Astrocyte of the spinal cord (primary cell): ENCODE measurements around the gene NTMT1.
"Not testable (repeated sequence)": the region's sequence is repeated elsewhere in the genome, so short reads cannot be mapped to it uniquely, and the experiment has no call there.

Source experiments
- DNase-seq: peaks from one replicate; pipeline ENCODE4 v3.0.0; 2011; ENCODE audit warnings: low read depth, low spot score
- H3K4me3 ChIP-seq: 2 replicates; pipeline ENCODE4 v1.5.1; 2011; ENCODE audit warnings: low read depth, mild to moderate bottlenecking, low read length, moderate library complexity
- CTCF ChIP-seq: IDR thresholded peaks from 2 replicates; pipeline ENCODE4 v1.5.1; 2012; ENCODE audit warnings: low read depth, mild to moderate bottlenecking, low read length, inconsistent platforms
- in situ Hi-C: cut with HindIII; loops from 2 replicates; pipeline ENCODE4 v1.10.0; 2017; ENCODE audit warnings: low sequenced_read_pairs

The NTMT1 gene

GRCh38 chr9:129632460-129632859 lies 6.5 kb downstream of the NTMT1 start:
- DNase-seq: no peak
- TF ChIP-seq CTCF: no peak
- in situ Hi-C loops: no loop called here
- no peak overlapping the region for H3K4me3 ChIP-seq

- in situ Hi-C loops: no loop called here
Observed at GRCh38 chr9:129633207-129633606, 7.2 kb downstream of the NTMT1 start.

DNA sequence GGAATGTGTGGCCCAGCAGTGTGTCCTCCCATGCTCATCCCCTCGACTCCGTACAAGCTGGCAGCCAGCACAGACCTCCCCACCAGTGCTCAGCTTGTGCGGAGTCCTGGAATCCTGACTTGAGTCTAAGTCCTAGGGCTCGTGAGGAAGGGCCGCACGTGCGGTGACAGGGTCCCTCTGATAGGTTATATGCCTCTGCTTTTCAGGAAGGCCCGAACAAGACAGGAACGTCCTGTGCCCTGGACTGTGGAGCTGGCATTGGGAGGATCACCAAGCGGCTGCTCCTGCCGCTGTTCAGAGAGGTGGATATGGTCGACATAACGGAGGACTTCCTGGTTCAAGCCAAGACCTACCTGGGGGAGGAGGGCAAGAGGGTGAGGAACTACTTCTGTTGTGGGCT lies 7.9 kb downstream of the NTMT1 start:
- DNase-seq: no peak
- in situ Hi-C loops: no loop called here
- no peak for TF ChIP-seq CTCF
- no peak overlapping the region for H3K4me3 ChIP-seq

More at GRCh38 chr9:129633207-129633606, 7.2 kb downstream of the NTMT1 start:
- TF ChIP-seq CTCF: no peak
- no peak for DNase-seq
- H3K4me3 ChIP-seq: no peak overlapping the region

DNA sequence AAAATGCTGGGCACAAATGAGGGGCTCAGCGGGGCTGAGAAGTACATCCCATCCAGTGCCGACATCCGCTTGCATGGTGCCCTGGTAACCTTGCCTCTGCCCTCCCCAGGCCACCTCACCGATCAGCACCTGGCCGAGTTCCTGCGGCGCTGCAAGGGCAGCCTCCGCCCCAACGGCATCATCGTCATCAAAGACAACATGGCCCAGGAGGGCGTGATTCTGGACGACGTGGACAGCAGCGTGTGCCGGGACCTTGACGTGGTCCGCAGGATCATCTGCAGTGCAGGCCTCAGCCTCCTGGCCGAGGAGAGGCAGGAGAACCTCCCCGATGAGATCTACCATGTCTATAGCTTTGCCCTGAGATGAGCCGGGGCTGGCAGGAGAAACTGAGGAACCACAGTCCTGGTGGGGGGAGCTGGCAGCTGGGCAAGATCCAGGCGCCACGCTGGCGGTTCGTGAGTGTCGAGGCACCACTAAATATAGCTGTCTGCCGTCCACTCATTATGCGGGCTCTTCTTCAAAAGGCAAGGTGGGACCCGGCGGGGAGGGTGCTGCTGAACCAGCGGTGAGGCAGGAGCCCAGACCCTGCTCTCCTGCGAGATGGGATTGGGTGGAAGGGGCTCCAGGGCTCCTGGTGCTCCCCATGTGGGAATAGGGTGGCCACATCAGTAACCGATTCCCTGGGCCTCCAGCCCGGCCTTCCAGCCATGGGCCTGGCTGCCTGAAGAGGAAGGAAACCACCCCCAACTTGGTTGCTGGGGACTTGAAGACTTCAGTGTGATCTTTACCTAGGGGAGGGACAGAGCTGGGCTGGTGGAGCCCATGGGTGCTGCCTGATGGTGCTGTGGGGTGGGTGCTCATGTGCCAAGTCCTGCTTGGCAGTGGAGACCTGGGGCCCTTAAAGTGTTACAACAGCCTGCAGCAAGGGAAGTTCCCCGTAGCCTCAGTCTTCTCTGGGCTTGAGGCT lies 9.4 kb downstream of the NTMT1 start:
- TF ChIP-seq CTCF: no peak
- no peak overlapping the region for H3K4me3 ChIP-seq
- in situ Hi-C loops: no loop called here
- no peak for DNase-seq

GRCh38 chr9:129636343-129636742 lies 10.4 kb downstream of the NTMT1 start:
- in situ Hi-C loops, H3K4me3 ChIP-seq, DNase-seq: not testable (repeated sequence)

DNA sequence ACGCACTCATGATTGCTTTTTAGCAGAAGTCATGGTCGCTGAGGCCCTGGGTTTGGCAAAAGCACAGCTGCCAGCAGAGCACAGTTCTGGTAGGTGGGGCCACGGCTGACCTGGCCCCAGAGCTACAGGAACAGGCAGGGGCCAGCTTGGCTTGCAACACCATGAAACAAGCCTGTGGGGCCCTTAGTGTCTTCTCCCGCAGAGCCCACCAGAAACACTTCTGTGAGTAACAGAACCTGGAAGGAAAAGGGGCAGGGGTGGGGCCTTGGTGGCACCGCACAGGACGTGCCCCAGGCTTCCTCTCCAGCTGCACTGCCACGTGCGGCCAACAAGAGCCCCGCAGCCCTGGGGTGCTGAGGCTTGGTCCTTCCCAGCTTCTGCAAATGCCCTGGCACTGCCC lies 11.1 kb downstream of the NTMT1 start:
- in situ Hi-C loops: no loop called here

More for the DNA sequence above, 11.1 kb downstream of the NTMT1 start:
- no peak overlapping the region for H3K4me3 ChIP-seq
- TF ChIP-seq CTCF: no peak
- DNase-seq: no peak
